GM12865 (cell line): ENCODE results near the gene MED12L.
"Not testable (repeated sequence)": the region's sequence is repeated elsewhere in the genome, so short reads cannot be mapped to it uniquely, and the experiment has no call there.

Experiments
- DNase-seq: peaks from one replicate; pipeline ENCODE4 v3.0.0; 2010; ENCODE audit warnings: low read depth
- H3K4me3 ChIP-seq: 2 replicates; pipeline ENCODE4 v1.5.1; 2011; ENCODE audit warnings: mild to moderate bottlenecking, low read depth, low read length, control low read depth
- TF ChIP-seq, protein P1 (sequence below): IDR thresholded peaks from 2 replicates; pipeline ENCODE4 v1.5.1; 2011; ENCODE audit warnings: low read length, control low read depth, low read depth, inconsistent platforms; ENCODE audit not compliant: insufficient read depth; ENCODE audit errors: missing control alignments

MED12L gene

DNA sequence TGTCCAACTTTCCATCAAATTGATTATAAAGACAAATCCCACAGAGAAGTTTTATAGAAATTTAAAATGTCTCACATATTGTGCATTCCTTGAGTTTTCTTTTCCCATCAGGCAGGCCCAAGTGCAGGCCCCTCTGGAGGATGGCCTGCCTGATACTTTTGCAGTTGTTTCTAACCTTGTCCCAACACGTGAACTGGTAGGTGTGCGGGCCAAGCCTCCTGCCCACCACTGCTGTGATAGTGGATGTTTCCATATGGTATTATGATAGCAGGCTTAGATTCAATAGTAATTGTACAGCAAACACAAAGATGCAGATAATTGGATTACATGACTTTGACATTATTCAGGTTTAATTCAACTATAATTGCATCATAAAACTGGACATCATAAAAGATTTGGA lies 297.6 kb downstream of the MED12L start:
- no peak for DNase-seq
- no peak overlapping the region for H3K4me3 ChIP-seq
- TF ChIP-seq, protein P1, sequence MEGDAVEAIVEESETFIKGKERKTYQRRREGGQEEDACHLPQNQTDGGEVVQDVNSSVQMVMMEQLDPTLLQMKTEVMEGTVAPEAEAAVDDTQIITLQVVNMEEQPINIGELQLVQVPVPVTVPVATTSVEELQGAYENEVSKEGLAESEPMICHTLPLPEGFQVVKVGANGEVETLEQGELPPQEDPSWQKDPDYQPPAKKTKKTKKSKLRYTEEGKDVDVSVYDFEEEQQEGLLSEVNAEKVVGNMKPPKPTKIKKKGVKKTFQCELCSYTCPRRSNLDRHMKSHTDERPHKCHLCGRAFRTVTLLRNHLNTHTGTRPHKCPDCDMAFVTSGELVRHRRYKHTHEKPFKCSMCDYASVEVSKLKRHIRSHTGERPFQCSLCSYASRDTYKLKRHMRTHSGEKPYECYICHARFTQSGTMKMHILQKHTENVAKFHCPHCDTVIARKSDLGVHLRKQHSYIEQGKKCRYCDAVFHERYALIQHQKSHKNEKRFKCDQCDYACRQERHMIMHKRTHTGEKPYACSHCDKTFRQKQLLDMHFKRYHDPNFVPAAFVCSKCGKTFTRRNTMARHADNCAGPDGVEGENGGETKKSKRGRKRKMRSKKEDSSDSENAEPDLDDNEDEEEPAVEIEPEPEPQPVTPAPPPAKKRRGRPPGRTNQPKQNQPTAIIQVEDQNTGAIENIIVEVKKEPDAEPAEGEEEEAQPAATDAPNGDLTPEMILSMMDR, result no peak

GRCh38 chr3:151383956-151384355 lies 298.5 kb downstream of the MED12L start:
- TF ChIP-seq, protein P1, result no peak
- peak; percentile 22 for DNase-seq
- peak overlapping the region; percentile 43 for H3K4me3 ChIP-seq

DNA sequence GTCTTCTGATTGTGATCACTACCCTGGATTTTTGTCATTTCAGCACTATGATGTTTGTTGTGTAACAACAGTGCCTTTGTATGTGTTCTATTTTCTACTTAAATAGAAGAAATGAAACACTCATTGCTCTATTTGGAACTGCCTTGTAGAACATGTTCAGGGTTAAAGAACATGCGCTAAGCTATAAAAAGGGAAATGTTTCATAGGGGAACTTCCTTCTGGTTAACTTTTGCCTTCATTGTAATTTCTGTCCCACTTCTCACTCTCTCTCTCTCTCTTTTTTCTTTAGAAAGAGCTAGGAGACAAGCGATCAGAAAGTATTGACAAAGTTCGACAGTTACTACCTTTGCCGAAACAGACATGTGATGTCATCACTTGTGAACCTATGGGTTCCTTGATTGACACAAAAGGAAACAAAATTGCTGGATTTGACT lies 299.3 kb downstream of the MED12L start, which contains the start of gene P2RY12:
Gene P2RY12, minus strand, starts transcription at position 13 of the 434 bp plus-strand sequence. CDS start 45,908 bp downstream, outside the sequence.
- peak; percentile 36 for DNase-seq
- TF ChIP-seq, protein P1, result no peak
- peak within 1 kb of the TSS; percentile 43 for H3K4me3 ChIP-seq

- TF ChIP-seq, protein P1, result no peak
- no peak for DNase-seq
These were observed 300.6 kb downstream of the MED12L start for GRCh38 chr3:151386056-151386455.

DNA sequence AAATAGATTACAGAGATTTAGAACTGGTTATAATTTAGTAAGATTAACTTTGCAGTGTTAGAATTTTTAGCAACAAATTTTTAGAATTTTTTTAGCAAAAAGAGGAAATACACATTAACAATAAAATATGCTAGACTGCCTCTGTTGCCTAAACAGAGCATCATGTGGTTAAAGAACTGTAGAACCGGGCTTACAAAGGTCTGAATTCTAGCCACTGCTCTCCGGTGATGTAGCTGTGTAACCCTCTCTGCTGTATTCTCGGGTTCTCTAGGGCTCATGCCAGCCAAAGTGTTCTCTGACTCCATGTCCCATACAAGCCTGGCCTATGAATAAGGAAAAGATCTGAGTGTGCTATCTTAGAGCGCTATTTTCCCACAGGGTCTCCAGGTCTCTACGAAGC lies 302.0 kb downstream of the MED12L start:
- no peak for DNase-seq
- TF ChIP-seq, protein P1, result no peak
- H3K4me3 ChIP-seq, result no peak overlapping the region

More at GRCh38 chr3:151386056-151386455, 300.6 kb downstream of the MED12L start:
- no peak overlapping the region for H3K4me3 ChIP-seq

DNA sequence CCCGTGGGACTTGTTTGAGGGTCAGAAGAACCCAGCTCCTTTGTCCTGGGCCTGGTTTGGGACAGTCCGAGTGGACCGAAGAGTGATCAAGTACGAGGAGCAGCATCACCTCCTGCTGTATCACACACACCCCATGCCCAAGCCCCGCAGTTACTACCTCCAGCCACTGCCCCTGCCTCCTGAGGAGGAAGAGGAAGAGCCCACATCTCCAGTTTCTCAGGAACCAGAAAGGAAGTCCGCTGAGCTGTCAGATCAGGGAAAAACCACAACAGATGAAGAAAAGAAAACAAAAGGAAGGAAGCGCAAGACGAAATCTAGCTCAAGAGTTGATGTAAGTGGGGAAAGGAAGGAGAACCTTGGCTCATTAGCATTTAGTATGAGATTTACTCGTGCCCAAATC lies 302.4 kb downstream of the MED12L start:
- TF ChIP-seq, protein P1, result no peak
- DNase-seq, result no peak
- no peak overlapping the region for H3K4me3 ChIP-seq

DNA sequence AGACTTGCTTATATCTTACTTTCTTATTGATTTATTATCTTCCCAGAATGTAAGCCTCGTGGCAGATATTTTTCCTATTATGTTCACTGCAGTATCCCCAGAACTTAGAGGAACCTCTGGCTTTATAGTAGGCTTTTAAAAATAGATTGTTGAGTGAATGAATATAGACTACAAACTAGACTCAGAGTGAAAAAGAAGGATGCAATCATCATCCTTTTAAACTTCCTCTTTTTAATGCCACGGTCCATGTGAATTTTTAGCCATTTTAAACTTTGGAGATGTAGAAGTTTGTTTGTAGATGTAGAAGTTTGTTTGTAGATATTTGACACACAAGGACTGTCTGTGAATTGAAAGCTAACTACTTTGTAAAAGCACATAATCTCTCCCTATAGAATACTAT lies 306.3 kb downstream of the MED12L start:
- DNase-seq, result no peak
- no peak overlapping the region for H3K4me3 ChIP-seq
- TF ChIP-seq, protein P1, result no peak

DNA sequence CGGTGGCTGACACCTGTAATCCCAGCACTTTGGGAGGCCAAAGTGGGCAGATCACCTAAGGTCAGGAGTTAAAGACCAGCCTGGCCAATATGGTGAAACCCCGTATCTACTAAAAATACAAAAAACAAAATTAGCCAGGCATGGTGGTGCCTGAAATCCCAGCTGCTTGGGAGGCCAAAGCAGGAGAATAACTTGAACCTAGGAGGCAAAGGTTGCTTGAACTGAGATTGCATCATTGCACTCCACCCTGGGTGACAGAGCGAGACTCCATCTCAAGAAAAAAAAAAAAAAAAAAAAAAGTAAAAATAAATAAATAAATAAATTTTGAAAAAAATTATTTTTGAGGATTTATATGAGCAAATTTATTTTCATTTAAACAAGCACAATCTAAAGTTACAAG lies 306.7 kb downstream of the MED12L start:
- not testable (repeated sequence) for H3K4me3 ChIP-seq, DNase-seq
